GM12891 (cell line): ENCODE data around the gene SPOCK1.

Source experiments
- PAX5 ChIP-seq: IDR thresholded peaks from 2 replicates; pipeline ENCODE4 v1.6.1; 2011; ENCODE audit warnings: low read length, moderate library complexity, mild to moderate bottlenecking; ENCODE audit not compliant: insufficient read depth, severe bottlenecking
- POLR2A ChIP-seq: IDR thresholded peaks from 2 replicates; pipeline ENCODE4 v1.6.1; 2011; ENCODE audit warnings: low read depth, low read length, control low read depth
- POLR2AphosphoS5 ChIP-seq: IDR thresholded peaks from 2 replicates; pipeline ENCODE4 v1.6.1; 2011; ENCODE audit warnings: low read depth, low read length, control low read depth
- POU2F2 ChIP-seq: IDR thresholded peaks from 2 replicates; pipeline ENCODE4 v1.6.1; 2011; ENCODE audit warnings: low read depth, mild to moderate bottlenecking, control low read depth, low read length, moderate library complexity
- SPI1 ChIP-seq: IDR thresholded peaks from 2 replicates; pipeline ENCODE4 v1.6.1; 2011; ENCODE audit warnings: low read depth, low read length, control low read depth
- TAF1 ChIP-seq: IDR thresholded peaks from 2 replicates; pipeline ENCODE4 v1.6.1; 2011; ENCODE audit warnings: low read depth, low read length, control low read depth

DNA sequence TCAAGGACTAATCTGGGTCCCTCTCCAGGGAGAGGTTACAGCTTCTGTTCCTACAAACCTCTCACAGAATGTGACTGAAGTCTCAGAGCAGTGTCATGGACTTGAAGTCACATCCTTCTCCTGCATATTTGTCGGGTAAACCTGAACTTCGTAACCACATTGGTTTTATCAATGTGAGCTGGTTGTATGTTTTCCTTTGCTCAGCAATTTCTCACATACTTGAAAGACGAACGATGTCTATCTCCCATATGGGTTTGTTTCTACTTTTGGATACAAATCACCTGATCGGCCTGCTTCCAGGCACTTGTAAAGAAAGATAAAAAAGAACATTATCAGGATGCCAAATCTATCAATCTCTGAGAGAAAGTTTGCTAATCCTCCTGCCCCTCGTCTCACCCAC, 411.0 kb downstream of the SPOCK1 start:
- TF ChIP-seq POU2F2 (no peak), POLR2AphosphoS5 (no peak), TAF1 (no peak), POLR2A (no peak), PAX5 (no peak), SPI1 (no peak)
